Stimulated activated CD8-positive, alpha-beta memory T cell treated with anti-CD3 and anti-CD28 coated beads, Interleukin-12 subunit alpha, Interleukin-12 subunit beta, amount 100 ng/mL, for 24 hours (primary cell): Measurements from ENCODE around the gene TMEM190.
"Not testable (repeated sequence)": the region's sequence is repeated elsewhere in the genome, so short reads cannot be mapped to it uniquely, and the experiment has no call there.

ENCODE experiments used
- DNase-seq: peaks from one replicate; pipeline ENCODE4 v3.0.0-alpha.2; 2020; ENCODE audit errors: extremely low read depth

Gene TMEM190

GRCh38 chr19:55376241-55376933 lies at the start of gene TMEM190:
TSS of gene TMEM190 (plus strand) at chr19:55376826. CDS start at chr19:55376854, 28 bp downstream.
- DNase-seq, result no peak

- not testable (repeated sequence) for DNase-seq
Measured at GRCh38 chr19:55328774-55329318, 47.8 kb upstream of the TMEM190 start.

DNA sequence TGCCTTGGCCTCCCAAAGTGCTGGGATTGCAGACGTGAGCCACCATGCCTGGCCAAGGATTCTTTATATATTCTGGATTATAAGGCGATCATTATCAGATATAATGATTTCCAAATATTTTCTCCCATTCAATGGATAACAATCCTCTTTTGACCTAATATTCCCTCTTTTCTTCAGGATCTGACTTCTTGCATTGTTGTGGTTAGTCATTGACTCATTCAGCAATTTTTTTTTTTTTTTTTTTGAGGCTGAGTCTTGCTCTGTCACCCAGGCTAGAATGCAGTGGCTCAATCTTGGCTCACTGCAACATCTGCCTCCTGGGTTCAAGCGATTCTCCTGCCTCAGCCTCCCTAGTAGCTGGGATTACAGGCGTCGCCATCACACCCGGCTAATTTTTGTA lies 46.8 kb upstream of the TMEM190 start:
- not testable (repeated sequence) for DNase-seq

DNA sequence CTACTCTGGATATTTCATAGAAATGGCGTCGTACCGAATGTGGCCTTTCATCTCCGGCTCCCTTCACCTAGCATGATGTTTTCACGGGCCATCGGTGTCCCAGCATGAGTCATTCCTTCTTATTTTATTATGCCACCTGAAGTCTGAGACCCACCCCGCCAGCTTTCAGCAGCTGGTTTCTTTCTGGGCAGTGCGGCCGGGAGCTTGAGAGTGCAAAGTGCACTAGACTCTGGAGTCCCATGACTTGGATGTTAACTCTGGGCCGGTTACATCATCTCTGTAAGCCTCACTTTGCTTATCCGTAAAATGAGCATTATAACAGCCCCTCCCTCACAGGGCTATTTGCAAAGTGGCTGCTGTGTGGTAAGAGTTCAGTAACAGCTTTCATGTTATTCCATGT lies 42.8 kb upstream of the TMEM190 start:
- DNase-seq, result no peak

GRCh38 chr19:55336101-55336500 lies 40.5 kb upstream of the TMEM190 start:
- DNase-seq, result no peak

DNA sequence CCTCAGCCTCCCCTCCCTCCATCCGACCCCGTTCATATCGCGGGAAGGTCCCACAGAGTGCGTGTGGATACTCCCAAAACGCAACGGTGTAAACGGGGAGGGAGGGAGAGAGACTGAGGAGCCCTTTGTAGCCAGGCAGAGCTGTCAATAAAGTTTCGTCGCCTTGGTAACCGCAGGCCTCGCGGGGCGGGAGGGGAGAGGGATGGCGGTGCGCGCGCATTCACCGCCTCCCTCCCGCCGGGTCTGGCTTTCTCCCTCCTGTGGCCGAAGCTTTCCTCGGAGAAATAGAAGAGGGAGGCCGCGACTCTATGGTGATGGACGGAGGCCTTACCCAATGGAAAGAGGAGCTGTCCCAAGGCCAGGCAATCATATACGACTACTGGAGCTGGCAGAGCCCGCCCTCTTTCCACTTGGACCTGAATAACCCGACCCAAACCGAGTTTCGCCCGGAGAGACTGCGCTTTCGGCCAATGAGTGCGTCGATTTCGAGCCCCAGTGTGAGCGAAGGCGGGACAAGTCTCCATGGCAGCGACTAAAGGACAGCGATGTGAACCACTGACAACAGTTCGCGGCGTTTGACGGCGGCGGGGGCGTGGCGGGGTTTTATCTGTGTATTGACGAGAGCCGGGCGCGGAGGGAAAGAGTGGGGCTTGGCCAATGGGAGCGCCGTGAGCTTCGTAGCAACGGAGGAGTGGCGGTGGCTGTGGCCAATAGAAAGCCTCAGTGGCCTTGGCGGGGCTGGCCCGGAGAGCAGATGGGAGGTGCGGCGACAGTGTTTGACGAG lies 37.3 kb upstream of the TMEM190 start, which contains the start of gene KMT5C:
Gene KMT5C (plus strand): TSS at position 772 of the 784 bp plus-strand sequence. CDS start 2,061 bp downstream, outside the sequence.
- DNase-seq, result peak; percentile 100

GRCh38 chr19:55339889-55340783 lies 36.5 kb upstream of the TMEM190 start:
- DNase-seq, result no peak

DNA sequence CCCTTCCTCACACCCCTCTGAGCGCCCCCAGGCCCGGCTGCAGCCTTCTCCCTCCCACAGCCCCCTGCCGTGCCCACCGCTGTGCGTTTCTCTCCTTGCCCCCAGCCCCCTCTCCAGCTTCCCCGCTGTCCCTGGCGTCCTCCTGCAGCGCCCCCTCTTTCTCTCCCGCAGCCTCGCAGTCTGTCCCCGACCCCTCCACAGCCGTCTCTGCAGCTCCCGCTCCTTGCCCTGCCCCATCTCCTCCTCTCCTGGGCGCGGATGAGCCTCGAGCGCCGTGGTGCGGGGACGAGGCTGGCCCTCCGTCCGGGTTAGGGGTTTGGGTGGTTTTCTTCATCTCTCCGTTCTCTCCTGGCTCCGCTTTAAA lies 35.9 kb upstream of the TMEM190 start:
- DNase-seq, result no peak

DNA sequence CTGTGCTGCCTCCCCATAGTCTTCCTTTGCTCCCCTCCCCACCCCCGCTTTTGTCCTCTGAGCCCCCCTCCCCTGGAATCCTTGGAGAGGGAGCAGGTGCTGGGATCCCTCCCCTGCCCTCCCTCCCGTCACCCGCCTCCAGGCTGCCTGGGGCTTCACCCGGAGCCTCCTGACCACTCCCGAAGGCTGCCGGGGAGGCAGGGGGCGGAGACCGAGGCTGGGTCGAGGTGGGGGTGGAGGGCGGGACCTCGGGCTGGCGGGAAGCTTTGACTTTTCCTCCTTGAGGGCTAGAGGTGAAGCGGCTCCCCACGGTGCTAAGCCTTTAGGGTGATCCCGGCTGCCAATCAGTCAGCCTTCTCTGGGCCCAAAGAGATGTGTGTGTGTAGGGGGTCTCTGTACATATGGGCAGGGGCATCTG lies 35.4 kb upstream of the TMEM190 start:
- peak; percentile 43 for DNase-seq

- DNase-seq, result no peak
Measured at GRCh38 chr19:55341595-55342531, 34.8 kb upstream of the TMEM190 start.

- no peak for DNase-seq
Measured at GRCh38 chr19:55344444-55344843, 32.2 kb upstream of the TMEM190 start.

- DNase-seq, result no peak
Measured at GRCh38 chr19:55345101-55345817, 31.4 kb upstream of the TMEM190 start.

DNA sequence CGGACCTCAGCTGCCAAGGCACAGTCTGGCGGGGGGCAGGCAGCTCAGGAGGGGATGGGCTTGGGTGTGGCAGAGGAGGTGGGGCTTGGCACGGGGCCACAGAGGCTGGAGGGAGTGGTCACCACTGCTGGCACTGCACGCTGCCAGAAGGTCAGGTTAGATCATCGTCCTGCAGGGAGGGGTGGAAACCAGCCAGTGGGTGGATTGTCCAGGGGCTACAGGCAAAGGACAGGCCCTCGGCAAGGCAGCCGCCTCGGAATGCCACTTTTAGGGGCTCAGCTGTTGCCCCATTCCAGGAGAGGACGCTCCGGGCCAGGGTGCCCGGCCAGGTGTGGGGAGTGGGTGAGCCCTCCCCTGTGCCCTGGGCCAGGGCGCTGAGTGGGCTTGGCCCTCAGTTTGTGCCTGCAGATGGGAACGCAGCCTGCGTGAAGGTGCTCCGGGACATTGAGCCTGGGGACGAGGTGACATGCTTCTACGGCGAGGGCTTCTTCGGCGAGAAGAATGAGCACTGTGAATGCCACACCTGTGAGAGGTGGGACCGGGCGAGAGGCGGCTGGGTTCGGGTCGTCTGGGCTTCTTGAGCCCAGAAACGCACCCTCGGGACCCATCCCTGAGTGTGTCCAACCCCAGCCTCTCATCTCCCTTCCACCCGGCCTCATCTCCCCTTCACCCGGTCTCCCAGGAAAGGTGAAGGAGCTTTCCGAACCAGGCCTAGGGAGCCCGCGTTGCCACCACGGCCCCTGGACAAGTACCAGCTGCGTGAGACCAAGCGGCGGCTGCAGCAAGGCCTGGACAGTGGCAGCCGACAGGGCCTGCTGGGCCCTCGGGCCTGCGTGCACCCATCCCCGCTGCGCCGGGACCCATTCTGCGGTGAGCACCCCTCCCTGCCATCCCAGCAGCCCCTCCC lies 30.6 kb upstream of the TMEM190 start:
- no peak for DNase-seq

GRCh38 chr19:55346725-55347441 lies 29.7 kb upstream of the TMEM190 start:
- no peak for DNase-seq

DNA sequence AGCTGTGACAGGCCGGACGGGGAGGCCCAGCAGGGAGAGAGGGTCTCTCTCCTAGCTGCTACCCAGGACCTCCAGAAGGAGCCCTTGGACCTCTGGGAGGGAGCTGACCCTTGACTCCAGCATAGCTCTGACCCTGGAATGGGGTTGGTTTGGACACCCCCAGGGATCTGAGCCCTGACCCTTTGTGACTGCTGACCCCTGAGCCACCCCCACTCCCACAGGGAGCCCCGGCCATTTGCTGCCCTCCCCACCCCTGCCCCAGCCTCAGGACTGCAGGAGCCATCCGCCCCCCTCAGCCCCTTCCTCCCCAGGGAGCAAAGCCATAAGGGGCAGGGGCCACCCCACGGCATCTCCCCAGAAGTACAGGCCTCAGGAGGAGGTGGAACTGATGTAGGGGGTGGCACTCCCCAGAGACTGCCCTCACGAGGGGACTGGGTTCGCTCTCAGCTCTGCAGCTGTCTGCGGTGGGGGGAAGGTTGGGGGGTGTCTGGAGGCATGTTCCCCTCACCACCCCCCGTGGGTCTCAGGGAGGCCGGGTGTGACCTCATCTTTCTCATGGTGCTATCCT lies 29.1 kb upstream of the TMEM190 start:
- no peak for DNase-seq

- DNase-seq, result no peak
Measured at GRCh38 chr19:55348317-55349034, 28.1 kb upstream of the TMEM190 start.

- DNase-seq, result no peak
Measured at GRCh38 chr19:55350620-55351315, 25.9 kb upstream of the TMEM190 start.
